ENCODE results near the gene COQ7. TPM values are rescaled to one million over a fixed set of nuclear protein-coding genes. Genes with fewer than 3 reads are reported as not detected.

The COQ7 gene
- total RNA-seq, 4 donors from 2014 or later, result 15.1 to 36.2 (median 21.7) TPM

- no peaks in the 10 kb centered on the region for H3K9me3 ChIP-seq
- H3K27ac ChIP-seq, result no peak overlapping the region
- in situ Hi-C loops (cut with MboI; ENCODE audit: low sequenced_read_pairs in 4 of 4), result loop anchor here in 1 of 4 donors (10.0 kb wide), 1 partner anchor 69 kb away; the partner anchor contains the start of gene SYT17
- DNase-seq (no peak), ATAC-seq (no peak)
- intact Hi-C loops (cut with DNase I; ENCODE audit: low total_unique reads), result loop anchor here (5.0 kb wide), 1 partner anchor 47 kb away; no protein-coding TSS in a partner anchor
- no peak for TF ChIP-seq POLR2A (IDR thresholded peaks at IDR 0.05)
- TF ChIP-seq, protein P1, sequence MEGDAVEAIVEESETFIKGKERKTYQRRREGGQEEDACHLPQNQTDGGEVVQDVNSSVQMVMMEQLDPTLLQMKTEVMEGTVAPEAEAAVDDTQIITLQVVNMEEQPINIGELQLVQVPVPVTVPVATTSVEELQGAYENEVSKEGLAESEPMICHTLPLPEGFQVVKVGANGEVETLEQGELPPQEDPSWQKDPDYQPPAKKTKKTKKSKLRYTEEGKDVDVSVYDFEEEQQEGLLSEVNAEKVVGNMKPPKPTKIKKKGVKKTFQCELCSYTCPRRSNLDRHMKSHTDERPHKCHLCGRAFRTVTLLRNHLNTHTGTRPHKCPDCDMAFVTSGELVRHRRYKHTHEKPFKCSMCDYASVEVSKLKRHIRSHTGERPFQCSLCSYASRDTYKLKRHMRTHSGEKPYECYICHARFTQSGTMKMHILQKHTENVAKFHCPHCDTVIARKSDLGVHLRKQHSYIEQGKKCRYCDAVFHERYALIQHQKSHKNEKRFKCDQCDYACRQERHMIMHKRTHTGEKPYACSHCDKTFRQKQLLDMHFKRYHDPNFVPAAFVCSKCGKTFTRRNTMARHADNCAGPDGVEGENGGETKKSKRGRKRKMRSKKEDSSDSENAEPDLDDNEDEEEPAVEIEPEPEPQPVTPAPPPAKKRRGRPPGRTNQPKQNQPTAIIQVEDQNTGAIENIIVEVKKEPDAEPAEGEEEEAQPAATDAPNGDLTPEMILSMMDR (IDR thresholded peaks at IDR 0.05 in 4 of 5, conservative IDR thresholded peaks at IDR 0.05 in 1 of 5), result no peak
- no peaks in the 10 kb centered on the region for H3K36me3 ChIP-seq
- H3K27me3 ChIP-seq, result no peaks in the 10 kb centered on the region
- no peak overlapping the region for H3K4me3 ChIP-seq
- H3K4me1 ChIP-seq, result no peaks in the 10 kb centered on the region
Observed at GRCh38 chr16:19095654-19096053, 28.2 kb downstream of the COQ7 start.

GRCh38 chr16:19098173-19098572, 30.8 kb downstream of the COQ7 start:
- in situ Hi-C loops (cut with MboI; ENCODE audit: low sequenced_read_pairs in 4 of 4) (loop anchor here in 1 of 4 donors (10.0 kb wide), 1 partner anchor 67 kb away; the partner anchor contains the start of gene SYT17), intact Hi-C loops (cut with DNase I; ENCODE audit: low total_unique reads) (loop anchor here (5.0 kb wide), 1 partner anchor 44 kb away; no protein-coding TSS in a partner anchor)
- H3K4me3 ChIP-seq, result no peak overlapping the region
- no peaks in the 10 kb centered on the region for H3K4me1 ChIP-seq
- no peaks in the 10 kb centered on the region for H3K36me3 ChIP-seq
- ATAC-seq (no peak), DNase-seq (no peak)
- TF ChIP-seq, protein P1 (IDR thresholded peaks at IDR 0.05 in 4 of 5, conservative IDR thresholded peaks at IDR 0.05 in 1 of 5), result no peak
- no peak for TF ChIP-seq POLR2A (IDR thresholded peaks at IDR 0.05)
- no peak overlapping the region for H3K27ac ChIP-seq
- no peaks in the 10 kb centered on the region for H3K27me3 ChIP-seq
- H3K9me3 ChIP-seq, result no peaks in the 10 kb centered on the region

- intact Hi-C loops (cut with DNase I; ENCODE audit: low total_unique reads), result no loop called here
- no peak for ATAC-seq
- TF ChIP-seq POLR2A (IDR thresholded peaks at IDR 0.05), result no peak
- TF ChIP-seq, protein P1 (IDR thresholded peaks at IDR 0.05 in 4 of 5, conservative IDR thresholded peaks at IDR 0.05 in 1 of 5), result no peak
- in situ Hi-C loops (cut with MboI; ENCODE audit: low sequenced_read_pairs in 4 of 4), result loop anchor here in 1 of 4 donors (10.0 kb wide), 1 partner anchor 62 kb away; the partner anchor contains the start of gene SYT17
- H3K4me1 ChIP-seq, result no peaks in the 10 kb centered on the region
- H3K4me3 ChIP-seq, result no peak overlapping the region
- H3K27ac ChIP-seq, result no peak overlapping the region
- no peaks in the 10 kb centered on the region for H3K36me3 ChIP-seq
- H3K27me3 ChIP-seq, result no peaks in the 10 kb centered on the region
- H3K9me3 ChIP-seq, result no peaks in the 10 kb centered on the region
- no peak for DNase-seq
Observed at GRCh38 chr16:19102187-19102872, 34.9 kb downstream of the COQ7 start.

DNA sequence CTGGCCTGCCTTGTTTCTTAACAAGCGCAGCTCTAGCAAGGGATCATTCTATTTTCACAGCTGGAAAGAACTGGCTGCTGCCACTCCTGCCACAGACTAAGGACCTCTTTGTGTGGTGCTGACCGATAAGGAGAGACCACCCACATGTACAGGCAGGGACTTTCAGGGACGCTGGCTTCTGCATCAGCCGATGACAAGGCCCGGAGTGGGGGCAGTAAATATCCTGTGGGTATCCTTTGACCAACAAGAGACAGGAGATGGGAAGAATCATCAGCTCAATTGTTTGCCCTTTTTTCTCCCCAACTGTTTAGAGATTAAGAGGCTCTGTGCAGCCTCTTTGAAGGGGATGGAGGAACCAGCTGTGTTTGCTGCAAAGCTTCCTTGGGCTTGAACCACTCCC, 37.2 kb downstream of the COQ7 start:
- H3K9me3 ChIP-seq, result no peaks in the 10 kb centered on the region
- intact Hi-C loops (cut with DNase I; ENCODE audit: low total_unique reads), result no loop called here
- H3K4me1 ChIP-seq, result no peaks in the 10 kb centered on the region
- DNase-seq (no peak), ATAC-seq (no peak)
- TF ChIP-seq, protein P1 (IDR thresholded peaks at IDR 0.05 in 4 of 5, conservative IDR thresholded peaks at IDR 0.05 in 1 of 5), result no peak
- TF ChIP-seq POLR2A (IDR thresholded peaks at IDR 0.05), result no peak
- H3K36me3 ChIP-seq, result no peaks in the 10 kb centered on the region
- in situ Hi-C loops (cut with MboI; ENCODE audit: low sequenced_read_pairs in 4 of 4), result loop anchor here in 1 of 4 donors (10.0 kb wide), 1 partner anchor 60 kb away; the partner anchor contains the start of gene SYT17
- H3K27ac ChIP-seq, result no peak overlapping the region
- no peaks in the 10 kb centered on the region for H3K27me3 ChIP-seq
- H3K4me3 ChIP-seq, result no peak overlapping the region

Data from gastrocnemius medialis (tissue), 4 donors.